22Rv1 (cell line): Measurements from ENCODE around the gene GMPPA.

ENCODE experiments used
- H3K27ac ChIP-seq: fragments of 450-650 bp; 2 replicates; pipeline ENCODE4 v1.5.1; 2017
- CTCF ChIP-seq: fragments of 450-650 bp; IDR thresholded peaks from 2 replicates; pipeline ENCODE4 v1.5.1; 2017; ENCODE audit warnings: mild to moderate bottlenecking
- ZFX ChIP-seq: fragments of 450-650 bp; IDR thresholded peaks from 2 replicates; pipeline ENCODE4 v1.6.1; 2017; ENCODE audit warnings: antibody characterized with exemption, borderline replicate concordance

Gene GMPPA

GRCh38 chr2:219512524-219513216 lies 14.0 kb downstream of the GMPPA start:
- TF ChIP-seq ZFX: no peak
- TF ChIP-seq CTCF: no peak
- no peak overlapping the region for H3K27ac ChIP-seq

- no peak overlapping the region for H3K27ac ChIP-seq
- TF ChIP-seq CTCF (no peak), ZFX (no peak)
Observed at GRCh38 chr2:219513787-219514186, 15.1 kb downstream of the GMPPA start.

- TF ChIP-seq CTCF (no peak), ZFX (no peak)
- no peak within 1 kb of the TSS for H3K27ac ChIP-seq
Observed at GRCh38 chr2:219514196-219514761, 15.6 kb downstream of the GMPPA start, which contains the start of gene ASIC4. TSS of gene ASIC4 (plus strand) at chr2:219514482. CDS start at chr2:219514725, 243 bp downstream.

GRCh38 chr2:219514836-219515235 lies 16.1 kb downstream of the GMPPA start:
- TF ChIP-seq CTCF: no peak
- no peak for TF ChIP-seq ZFX
- H3K27ac ChIP-seq: no peak overlapping the region

GRCh38 chr2:219515874-219516629 lies 17.4 kb downstream of the GMPPA start:
- TF ChIP-seq ZFX (no peak), CTCF (no peak)
- H3K27ac ChIP-seq: no peak overlapping the region

GRCh38 chr2:219516888-219517287 lies 18.2 kb downstream of the GMPPA start:
- TF ChIP-seq ZFX (no peak), CTCF (no peak)

More at GRCh38 chr2:219516888-219517287, 18.2 kb downstream of the GMPPA start:
- H3K27ac ChIP-seq: no peak overlapping the region
